ENCODE results near the gene CALM3. TPM values are rescaled to one million over a fixed set of nuclear protein-coding genes. Genes with fewer than 3 reads are reported as not detected.

The CALM3 gene
- total RNA-seq, 3 donors from 2014 or later: 241 to 325 (median 252) TPM

DNA sequence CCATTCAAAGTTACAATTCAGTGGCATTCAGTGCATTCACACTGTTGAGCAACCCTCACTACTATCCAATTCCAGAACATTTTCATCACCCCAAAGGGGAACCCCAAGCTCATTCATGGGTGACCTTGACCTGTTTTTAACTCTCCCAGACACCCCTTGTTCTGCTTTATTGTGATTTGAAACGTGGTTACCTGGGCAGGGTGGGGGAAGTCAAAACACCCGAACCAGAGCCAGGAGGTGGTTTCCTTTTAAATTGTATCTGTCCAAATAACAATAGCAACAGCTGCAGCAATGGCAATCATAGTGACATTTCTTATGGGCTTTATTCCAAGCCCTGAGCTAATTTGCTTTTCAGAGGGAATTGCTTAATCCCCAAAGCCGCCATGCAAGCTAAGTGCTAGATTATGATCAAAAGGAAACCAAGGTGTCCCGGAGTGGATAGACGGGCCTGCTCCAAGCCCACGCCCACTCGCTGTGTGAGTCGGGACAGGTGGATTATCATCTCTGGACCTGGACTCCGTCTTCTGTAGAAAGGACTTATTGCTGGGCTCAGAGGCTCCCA, 17.6 kb downstream of the CALM3 start:
- DNase-seq (no peak), ATAC-seq (peak; percentile 9)
- peaks cover 7% of the 10 kb centered on the region for H3K4me1 ChIP-seq (ENCODE audit: low read depth)
- no peaks in the 10 kb centered on the region for H3K36me3 ChIP-seq (ENCODE audit: low read depth)
- TF ChIP-seq, protein P1, sequence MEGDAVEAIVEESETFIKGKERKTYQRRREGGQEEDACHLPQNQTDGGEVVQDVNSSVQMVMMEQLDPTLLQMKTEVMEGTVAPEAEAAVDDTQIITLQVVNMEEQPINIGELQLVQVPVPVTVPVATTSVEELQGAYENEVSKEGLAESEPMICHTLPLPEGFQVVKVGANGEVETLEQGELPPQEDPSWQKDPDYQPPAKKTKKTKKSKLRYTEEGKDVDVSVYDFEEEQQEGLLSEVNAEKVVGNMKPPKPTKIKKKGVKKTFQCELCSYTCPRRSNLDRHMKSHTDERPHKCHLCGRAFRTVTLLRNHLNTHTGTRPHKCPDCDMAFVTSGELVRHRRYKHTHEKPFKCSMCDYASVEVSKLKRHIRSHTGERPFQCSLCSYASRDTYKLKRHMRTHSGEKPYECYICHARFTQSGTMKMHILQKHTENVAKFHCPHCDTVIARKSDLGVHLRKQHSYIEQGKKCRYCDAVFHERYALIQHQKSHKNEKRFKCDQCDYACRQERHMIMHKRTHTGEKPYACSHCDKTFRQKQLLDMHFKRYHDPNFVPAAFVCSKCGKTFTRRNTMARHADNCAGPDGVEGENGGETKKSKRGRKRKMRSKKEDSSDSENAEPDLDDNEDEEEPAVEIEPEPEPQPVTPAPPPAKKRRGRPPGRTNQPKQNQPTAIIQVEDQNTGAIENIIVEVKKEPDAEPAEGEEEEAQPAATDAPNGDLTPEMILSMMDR (IDR thresholded peaks at IDR 0.05): no peak
- no peak overlapping the region for H3K4me3 ChIP-seq
- intact Hi-C loops (cut with DNase I, micrococcal nuclease): loop anchor here in 1 of 2 donors (5.0 kb wide), 1 partner anchor 44 kb away; the partner anchor contains the start of gene DACT3
- no peaks in the 10 kb centered on the region for H3K9me3 ChIP-seq

DNA sequence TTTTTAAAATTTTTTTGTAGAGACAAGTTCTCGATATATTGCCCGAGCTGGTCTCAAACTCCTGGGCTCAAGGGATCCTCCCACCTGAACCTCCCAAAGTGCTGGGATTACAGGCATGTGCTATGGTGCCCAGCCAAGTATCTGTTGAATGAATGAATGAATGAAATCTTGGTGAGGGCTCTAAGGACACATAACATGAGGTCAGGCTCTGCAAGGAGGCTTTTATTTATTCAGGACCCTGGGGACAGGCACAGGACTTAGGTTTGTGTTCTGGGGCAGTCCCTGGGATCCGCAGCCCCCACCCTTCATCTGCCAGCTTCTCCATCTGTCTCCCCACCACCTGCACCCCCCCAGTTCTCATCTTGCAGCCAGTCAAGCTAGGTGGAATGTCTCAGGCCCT, 19.1 kb downstream of the CALM3 start:
- H3K4me1 ChIP-seq (ENCODE audit: low read depth): peaks cover 7% of the 10 kb centered on the region
- no peaks in the 10 kb centered on the region for H3K9me3 ChIP-seq
- intact Hi-C loops (cut with DNase I, micrococcal nuclease): no loop called here
- ATAC-seq: no peak
- H3K4me3 ChIP-seq: no peak overlapping the region
- DNase-seq: no peak
- TF ChIP-seq, protein P1 (IDR thresholded peaks at IDR 0.05): no peak
- no peaks in the 10 kb centered on the region for H3K36me3 ChIP-seq (ENCODE audit: low read depth)

DNA sequence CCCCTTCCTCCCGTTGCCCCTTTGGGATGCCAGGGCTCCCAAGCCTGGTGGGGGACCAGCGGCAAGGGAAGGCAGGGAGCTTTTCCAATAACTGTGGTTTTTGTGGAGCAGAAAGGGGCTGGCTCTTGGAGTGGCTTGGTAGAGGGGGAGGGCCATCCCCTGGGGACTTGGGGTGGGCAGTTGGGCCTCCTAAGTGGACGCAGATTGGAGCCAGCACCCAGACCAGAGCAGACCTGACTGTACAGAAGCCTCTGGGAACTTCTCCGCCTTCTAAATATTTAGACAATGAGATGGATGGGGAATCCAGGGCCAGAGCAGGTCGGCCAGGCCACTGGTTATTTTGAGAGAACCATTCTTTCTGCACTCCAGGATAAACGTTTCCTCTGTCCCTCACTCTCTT, 19.6 kb downstream of the CALM3 start:
- ATAC-seq: no peak
- H3K36me3 ChIP-seq (ENCODE audit: low read depth): no peaks in the 10 kb centered on the region
- no peak overlapping the region for H3K4me3 ChIP-seq
- no peak for DNase-seq
- peaks cover 7% of the 10 kb centered on the region for H3K4me1 ChIP-seq (ENCODE audit: low read depth)
- H3K9me3 ChIP-seq: no peaks in the 10 kb centered on the region
- intact Hi-C loops (cut with DNase I, micrococcal nuclease): no loop called here
- TF ChIP-seq, protein P1 (IDR thresholded peaks at IDR 0.05): no peak

DNA sequence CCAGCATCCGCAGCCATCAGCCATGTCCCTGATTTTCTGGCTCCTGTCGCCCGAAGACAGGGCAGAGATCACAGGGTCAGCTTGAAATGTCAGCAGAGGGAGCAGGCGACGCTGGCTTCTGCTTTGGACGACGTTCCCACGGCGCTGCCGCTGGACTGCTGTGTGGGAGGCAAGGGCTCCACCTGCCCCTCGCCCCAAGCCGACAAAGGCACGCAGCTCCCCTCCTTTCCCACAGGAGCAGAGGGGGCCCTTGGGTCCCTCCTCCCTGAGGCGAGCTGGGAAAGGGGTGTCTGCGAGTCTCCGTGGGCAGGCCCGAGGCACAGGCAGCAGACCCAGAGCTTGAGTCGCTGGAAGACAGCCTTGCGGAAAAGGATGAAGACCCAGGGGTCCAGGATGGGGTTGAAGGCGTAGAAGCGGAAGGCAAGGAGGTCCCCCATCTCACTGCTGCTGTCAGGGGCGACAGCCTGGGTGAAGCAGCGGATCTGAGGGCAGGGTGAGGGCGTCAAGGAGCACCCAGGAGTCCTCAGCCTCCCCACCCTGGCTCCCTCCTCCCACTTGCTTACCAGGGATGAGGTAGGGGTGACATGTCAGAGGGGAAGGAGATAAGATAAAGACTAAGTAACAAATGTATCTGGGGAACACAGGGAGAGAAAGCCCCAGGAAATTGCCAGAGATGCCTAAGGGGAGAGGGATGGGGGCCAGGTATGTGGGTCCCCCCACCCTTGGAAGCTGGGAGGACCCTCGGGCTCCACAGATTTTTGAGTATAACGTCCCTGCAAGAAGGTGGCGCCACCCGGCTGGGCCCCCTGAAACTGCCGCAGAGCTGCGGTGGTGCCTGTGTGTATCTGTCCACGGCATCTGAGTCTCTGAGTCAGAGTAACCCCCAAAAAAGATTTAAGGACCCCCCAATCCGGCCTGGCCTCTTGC, 20.3 kb downstream of the CALM3 start:
- intact Hi-C loops (cut with DNase I, micrococcal nuclease): no loop called here
- Histone ChIP-seq H3K4me1 (ENCODE audit: low read depth) (peaks cover 7% of the 10 kb centered on the region), H3K9me3 (no peaks in the 10 kb centered on the region), H3K4me3 (no peak overlapping the region), H3K36me3 (ENCODE audit: low read depth) (no peaks in the 10 kb centered on the region)
- DNase-seq (no peak), ATAC-seq (no peak)
- TF ChIP-seq, protein P1 (IDR thresholded peaks at IDR 0.05): no peak

DNA sequence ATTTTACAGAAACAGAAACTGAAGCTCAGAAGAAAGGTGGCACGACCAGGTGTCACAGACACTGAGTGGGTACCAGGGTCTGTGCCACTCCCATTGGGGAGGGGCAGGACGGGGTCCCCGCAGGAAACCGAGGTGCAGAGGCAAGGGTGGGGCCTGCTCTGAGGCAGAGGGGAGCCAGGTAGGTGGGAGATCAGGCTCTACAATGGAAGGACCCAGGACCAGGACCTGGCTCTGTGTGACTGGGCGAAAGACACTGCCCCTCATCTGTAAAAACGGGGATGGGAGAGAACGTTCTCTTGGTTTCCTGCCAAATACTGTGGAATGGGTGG, 21.0 kb downstream of the CALM3 start:
- no peak for DNase-seq
- no peak for ATAC-seq
- H3K36me3 ChIP-seq (ENCODE audit: low read depth): no peaks in the 10 kb centered on the region
- H3K9me3 ChIP-seq: no peaks in the 10 kb centered on the region
- TF ChIP-seq, protein P1 (IDR thresholded peaks at IDR 0.05): no peak
- no peak overlapping the region for H3K4me3 ChIP-seq
- peaks cover 2% of the 10 kb centered on the region for H3K4me1 ChIP-seq (ENCODE audit: low read depth)
- intact Hi-C loops (cut with DNase I, micrococcal nuclease): no loop called here

Measured in mucosa of descending colon (tissue), 3 donors.